CD4-positive, alpha-beta T cell treated with Interleukin-12 subunit alpha and Interleukin-12 subunit beta, for 1 hour (primary cell): ENCODE data around the gene SIPA1.

Experiments
- DNase-seq: peaks from one replicate; pipeline ENCODE4 v3.0.0-alpha.2; 2020

The SIPA1 gene

GRCh38 chr11:65609665-65610064 is 28.2 kb upstream of the SIPA1 start:
- no peak for DNase-seq

- DNase-seq: no peak
Measured at GRCh38 chr11:65610404-65610803, 27.5 kb upstream of the SIPA1 start.

- DNase-seq: no peak
Measured at GRCh38 chr11:65611028-65611757, 26.7 kb upstream of the SIPA1 start.

- no peak for DNase-seq
Measured at GRCh38 chr11:65611758-65612603, 25.9 kb upstream of the SIPA1 start.

DNA sequence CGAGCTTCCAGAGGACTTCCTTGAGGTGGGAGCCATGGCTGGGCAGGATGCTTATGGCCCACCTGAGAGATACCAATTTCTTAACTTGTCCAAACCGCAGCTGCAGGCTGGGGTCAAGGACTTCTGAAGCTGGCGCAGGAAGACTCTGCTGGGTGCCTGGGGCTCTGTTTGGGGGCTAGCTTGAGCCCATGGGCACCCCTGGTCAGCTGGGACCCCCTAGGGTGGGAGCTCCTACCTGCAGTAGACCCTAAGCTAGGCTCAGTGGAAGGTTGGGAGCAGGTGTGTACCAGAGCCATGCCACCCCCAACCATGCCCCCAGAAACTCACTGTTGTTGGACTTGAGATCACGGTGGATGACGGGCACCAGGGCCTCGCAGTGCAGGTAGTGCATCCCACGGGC is 25.2 kb upstream of the SIPA1 start:
- no peak for DNase-seq

DNA sequence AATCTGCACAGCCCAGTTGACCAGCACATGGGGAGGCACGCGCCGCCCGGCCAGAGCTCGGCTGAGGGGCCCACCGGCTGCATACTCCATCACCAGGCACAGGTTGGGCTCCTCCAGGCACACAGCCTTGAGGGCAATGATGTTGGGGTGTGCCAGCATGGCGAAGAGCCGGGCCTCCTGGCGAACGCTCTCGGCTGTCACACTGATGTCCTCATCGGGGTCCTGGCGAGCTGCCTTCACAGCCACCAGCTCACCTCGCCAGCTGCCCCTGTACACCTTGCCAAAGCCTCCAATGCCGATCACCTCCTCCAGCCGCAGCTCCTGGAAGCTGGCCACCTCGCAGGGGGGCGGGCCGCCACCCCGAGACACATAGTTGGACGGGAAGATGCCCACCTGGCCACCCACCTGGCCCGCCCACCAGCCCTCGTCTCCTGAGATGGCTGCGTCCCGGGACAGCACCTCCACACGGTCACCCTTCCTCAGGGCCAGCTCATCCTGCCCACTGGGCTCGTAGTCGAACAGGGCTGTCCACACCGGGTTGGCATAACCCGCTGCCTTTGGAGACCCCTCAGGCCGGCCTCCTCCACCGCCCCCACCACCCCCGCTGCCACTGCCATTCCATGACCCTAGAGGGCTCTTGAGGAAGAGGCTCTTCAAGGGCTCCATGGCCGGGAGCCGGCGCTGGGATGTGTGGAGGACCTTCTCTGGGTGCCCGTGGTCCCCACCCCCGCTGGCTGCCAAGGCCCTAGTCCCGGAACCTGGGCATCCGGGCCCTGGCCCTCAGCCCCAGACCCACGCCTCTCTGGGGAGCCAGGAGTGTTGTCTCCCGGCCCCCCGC is 24.6 kb upstream of the SIPA1 start:
- DNase-seq: no peak

DNA sequence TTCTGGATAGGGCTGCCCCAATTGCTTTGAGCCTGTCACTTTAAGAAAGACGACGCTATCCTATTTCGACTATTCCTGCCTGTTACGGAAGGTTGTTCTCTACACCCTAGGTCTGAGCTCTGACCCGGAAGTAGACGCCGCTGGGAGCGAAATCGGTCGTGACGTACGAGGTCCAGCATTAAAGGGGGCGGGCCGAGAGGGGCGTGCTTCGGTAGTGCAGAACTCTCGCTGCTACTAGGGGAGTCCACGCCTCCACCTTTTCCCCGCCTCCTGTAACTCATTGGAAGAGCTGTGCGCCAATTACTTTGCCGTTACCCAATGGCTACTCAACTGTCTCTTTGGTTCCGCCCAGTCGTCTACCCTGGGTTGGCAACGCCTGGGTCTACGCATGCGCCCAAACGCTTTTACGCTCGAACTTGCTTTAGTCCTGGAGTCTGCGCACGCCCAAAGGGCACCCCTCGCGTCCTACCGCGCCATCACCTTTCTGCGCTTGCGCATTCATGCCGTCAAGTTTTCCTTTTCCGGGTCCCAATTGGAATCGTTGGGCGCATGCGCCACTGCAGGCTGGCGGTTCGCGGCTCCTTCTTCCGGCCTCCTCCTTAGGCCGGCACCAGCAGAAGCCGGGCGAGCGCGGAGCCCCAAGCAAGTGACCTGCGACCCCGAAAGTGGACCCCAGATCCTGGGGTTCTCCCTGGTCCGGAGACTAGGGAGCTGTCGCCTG is 22.5 kb upstream of the SIPA1 start, which contains the start of gene PCNX3:
TSS of gene PCNX3 (plus strand) at position 548 of the 721 bp plus-strand sequence. CDS start 536 bp downstream, outside the sequence.
- peak; percentile 100 for DNase-seq

GRCh38 chr11:65615950-65616574 is 21.8 kb upstream of the SIPA1 start:
- DNase-seq: no peak

DNA sequence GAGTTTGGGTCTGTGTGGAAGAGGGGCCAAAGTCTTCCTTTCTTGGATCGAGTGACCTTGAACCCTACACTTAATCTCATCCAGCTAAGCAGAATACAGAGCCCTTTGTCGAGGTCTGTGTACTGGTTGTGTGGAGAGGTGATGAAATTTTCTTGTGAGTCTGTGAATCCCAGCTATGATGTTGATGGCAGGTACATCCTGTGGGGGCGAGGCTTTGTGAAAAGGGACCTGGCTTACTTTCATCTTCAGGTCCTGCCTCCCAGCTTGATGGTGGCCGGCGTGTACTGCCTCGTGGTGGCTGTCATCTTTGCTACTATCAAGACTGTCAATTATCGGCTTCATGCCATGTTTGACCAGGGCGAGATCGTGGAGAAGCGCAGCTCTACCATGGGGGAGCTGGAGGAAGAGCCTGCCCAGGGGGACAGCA is 21.3 kb upstream of the SIPA1 start:
- no peak for DNase-seq

GRCh38 chr11:65617136-65617850 is 20.6 kb upstream of the SIPA1 start:
- DNase-seq: no peak

GRCh38 chr11:65617990-65618751 is 19.7 kb upstream of the SIPA1 start:
- no peak for DNase-seq

- DNase-seq: no peak
Measured at GRCh38 chr11:65618763-65619162, 19.1 kb upstream of the SIPA1 start.

- DNase-seq: no peak
Measured at GRCh38 chr11:65619281-65619928, 18.5 kb upstream of the SIPA1 start.

GRCh38 chr11:65620666-65621065 is 17.2 kb upstream of the SIPA1 start:
- no peak for DNase-seq

DNA sequence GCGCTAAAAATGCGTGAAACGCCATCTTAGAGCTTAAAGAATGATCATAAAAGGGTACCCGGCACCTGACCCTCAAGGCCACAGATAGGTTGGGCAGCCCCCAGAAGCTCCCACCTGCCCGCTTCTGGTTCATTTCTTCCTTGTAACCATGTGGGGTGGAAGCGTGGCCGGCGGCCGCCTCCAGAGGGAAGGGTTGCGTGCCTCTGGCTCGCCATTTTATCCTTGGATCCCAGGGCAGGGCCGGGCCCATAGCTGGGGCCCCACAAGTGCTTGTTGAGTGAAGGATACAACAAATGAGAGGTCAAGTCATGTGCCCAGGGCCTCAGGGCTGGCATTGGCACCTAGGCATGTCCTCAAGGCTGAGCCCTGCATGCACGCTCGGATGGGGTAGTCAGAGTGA is 16.4 kb upstream of the SIPA1 start:
- DNase-seq: no peak

GRCh38 chr11:65622011-65622410 is 15.9 kb upstream of the SIPA1 start:
- no peak for DNase-seq

- DNase-seq: no peak
Measured at GRCh38 chr11:65623177-65623576, 14.7 kb upstream of the SIPA1 start.

- DNase-seq: no peak
Measured at GRCh38 chr11:65623852-65624616, 13.9 kb upstream of the SIPA1 start.
